Transverse colon (tissue), 4 donors: ENCODE results near the gene EIF5A.

ENCODE experiments used
- POLR2AphosphoS5 ChIP-seq, 3 donors: sonication (generic); formaldehyde crosslinking; IDR thresholded peaks; one replicate each; pipeline ENCODE4 v1.6.1; 2016; ENCODE audit warnings: antibody characterized with exemption in 3 of 3
- TF ChIP-seq, protein P1 (sequence below), 5 experiments: fragments of 200-600 bp in 3 of 5; fragments of 450-650 bp in 2 of 5; sonication (generic) in 3 of 5; IDR thresholded peaks; 1 replicate in 2 of 5; 2 replicates in 3 of 5; pipeline ENCODE4 v1.5.1; 2016 to 2017; ENCODE audit warnings: antibody characterized with exemption in 5 of 5, inconsistent platforms in 3 of 5, mild to moderate bottlenecking in 2 of 5, moderate library complexity in 1 of 5

- TF ChIP-seq, protein P1, sequence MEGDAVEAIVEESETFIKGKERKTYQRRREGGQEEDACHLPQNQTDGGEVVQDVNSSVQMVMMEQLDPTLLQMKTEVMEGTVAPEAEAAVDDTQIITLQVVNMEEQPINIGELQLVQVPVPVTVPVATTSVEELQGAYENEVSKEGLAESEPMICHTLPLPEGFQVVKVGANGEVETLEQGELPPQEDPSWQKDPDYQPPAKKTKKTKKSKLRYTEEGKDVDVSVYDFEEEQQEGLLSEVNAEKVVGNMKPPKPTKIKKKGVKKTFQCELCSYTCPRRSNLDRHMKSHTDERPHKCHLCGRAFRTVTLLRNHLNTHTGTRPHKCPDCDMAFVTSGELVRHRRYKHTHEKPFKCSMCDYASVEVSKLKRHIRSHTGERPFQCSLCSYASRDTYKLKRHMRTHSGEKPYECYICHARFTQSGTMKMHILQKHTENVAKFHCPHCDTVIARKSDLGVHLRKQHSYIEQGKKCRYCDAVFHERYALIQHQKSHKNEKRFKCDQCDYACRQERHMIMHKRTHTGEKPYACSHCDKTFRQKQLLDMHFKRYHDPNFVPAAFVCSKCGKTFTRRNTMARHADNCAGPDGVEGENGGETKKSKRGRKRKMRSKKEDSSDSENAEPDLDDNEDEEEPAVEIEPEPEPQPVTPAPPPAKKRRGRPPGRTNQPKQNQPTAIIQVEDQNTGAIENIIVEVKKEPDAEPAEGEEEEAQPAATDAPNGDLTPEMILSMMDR (IDR thresholded peaks at IDR 0.05), result no peak
- TF ChIP-seq POLR2AphosphoS5 (IDR thresholded peaks at IDR 0.05), result no peak
Observed at GRCh38 chr17:7292729-7293128, 14.7 kb upstream of the EIF5A start.
